Measurements from ENCODE around the gene IGF2. TPM values are rescaled to one million over a fixed set of nuclear protein-coding genes. Genes with fewer than 3 reads are reported as not detected.

The IGF2 gene
- total RNA-seq, 1 experiment from 2014 or later, result 14.5 TPM

DNA sequence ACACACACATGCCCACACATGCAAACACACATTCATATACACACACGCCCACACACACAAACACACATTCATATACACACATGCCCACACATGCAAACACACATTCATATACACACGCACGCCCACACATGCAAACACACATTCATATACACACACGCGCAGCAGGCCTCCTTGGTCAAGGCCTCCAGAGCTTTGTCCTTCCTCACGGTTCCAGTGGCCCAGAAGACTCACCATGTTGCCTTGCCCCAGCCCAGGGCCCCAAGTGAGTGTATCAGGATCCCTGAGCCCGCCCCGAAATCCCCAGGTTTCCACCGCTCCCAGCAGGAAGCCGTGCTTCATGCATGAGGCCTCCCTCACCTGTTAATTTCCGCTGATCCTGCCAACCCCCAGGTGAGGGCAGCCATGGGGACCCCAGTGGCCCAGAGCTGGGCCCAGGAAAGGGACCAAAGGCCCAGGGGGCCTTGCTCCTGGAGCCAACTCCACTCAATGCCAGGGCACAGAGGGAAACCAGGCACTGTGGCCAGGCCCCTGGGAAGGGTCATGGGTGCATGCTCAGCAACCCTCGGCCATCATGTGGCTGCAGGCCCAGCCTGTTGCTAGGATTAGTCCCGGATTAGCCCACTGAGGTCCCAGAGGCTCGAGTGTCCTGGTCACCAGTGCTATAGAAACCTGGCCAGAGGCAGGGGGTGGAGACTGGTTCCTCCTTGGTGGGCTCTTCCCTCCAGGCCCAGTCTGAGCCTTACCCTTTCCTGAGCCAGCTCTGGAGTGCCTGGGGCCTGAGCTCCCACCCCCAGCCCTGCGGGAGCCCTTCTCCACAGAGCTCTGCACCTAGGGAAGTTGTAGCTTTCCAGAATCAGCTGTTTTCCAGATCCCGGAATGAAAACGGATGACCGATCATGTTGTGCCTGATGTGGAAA lies 34.4 kb downstream of the IGF2 start:
- no peaks in the 10 kb centered on the region for H3K36me3 ChIP-seq (ENCODE audit: control insufficient read depth, insufficient read depth, low read length)
- no TSS peak for BruUV-seq (replicated peaks)
- in situ Hi-C loops (cut with HindIII; ENCODE audit: low pct_unique_long_range_greater_than_20kb, low sequenced_read_pairs) (no loop called here), intact Hi-C loops (cut with micrococcal nuclease; ENCODE audit: unreplicated experiment) (no loop called here)
- TF ChIP-seq POLR2AphosphoS5 (IDR thresholded peaks at IDR 0.05; ENCODE audit: low read depth, low read length), result no peak
- TF ChIP-seq SIN3A (IDR thresholded peaks at IDR 0.05; ENCODE audit: borderline replicate concordance, insufficient read depth, low read depth, low read length), result no peak
- DNase-seq (ENCODE audit: low read depth, low spot score) (no peak), ATAC-seq (no peak)
- no peaks in the 10 kb centered on the region for H3K9me3 ChIP-seq (ENCODE audit: control insufficient read depth, insufficient read depth, low read depth, low read length)
- H3K4me3 ChIP-seq (ENCODE audit: low read depth in 2 of 2, low read length in 2 of 2), result no peak overlapping the region
- H3K4me1 ChIP-seq (ENCODE audit: control insufficient read depth, insufficient read depth, low read length), result no peaks in the 10 kb centered on the region
- ChIA-PET CTCF (interaction anchor here (0.6 kb wide), 1 partner anchor 1376 kb away, joined by 5 read pairs; no protein-coding TSS in a partner anchor), POLR2A (no interaction called here)
- no peak overlapping the region for H3K27ac ChIP-seq (ENCODE audit: low read length)
- H3K27me3 ChIP-seq (ENCODE audit: control insufficient read depth, insufficient read depth, low read length), result no peaks in the 10 kb centered on the region

DNA sequence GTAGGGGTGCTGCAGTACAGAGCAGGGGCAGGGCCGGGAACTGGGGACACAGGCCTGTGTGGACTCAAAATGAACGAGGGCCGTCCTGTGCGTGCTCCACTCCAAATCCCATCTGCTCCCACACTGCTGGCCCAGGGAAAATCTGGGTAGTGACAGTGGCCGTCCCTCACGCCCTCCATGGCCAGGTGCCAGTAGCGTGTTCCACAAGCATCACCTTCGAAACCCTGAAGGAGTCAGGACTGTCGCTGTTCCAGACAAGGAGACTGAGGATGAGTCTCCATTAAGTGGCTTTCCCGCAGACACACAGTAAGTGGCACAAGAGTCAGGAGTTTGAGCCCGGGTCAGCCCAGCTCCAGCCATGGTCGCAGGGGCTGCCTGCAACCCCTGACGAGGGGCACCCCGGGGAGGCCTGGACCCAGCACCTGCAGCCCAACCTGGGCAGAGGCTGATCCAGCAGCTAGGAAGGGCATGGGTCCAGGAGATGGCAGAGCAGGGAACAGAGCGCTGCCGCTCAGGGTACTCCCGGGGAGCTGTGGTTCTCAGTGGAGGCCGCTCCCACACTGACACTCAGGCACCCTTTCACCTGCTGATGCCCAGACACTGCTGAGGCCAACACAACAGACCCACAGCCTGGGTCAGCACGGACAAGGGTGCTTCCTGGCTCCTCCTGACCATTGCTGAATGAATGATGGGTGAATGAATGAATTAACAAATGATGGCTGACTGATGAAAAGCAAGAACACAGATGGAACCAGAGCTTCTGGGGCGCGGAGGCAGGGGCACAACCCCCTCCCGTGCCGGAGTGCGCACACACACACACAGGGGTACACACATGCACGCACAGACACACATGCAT lies 35.3 kb downstream of the IGF2 start:
- DNase-seq (ENCODE audit: low read depth, low spot score) (no peak), ATAC-seq (no peak)
- intact Hi-C loops (cut with micrococcal nuclease; ENCODE audit: unreplicated experiment) (no loop called here), in situ Hi-C loops (cut with HindIII; ENCODE audit: low pct_unique_long_range_greater_than_20kb, low sequenced_read_pairs) (no loop called here)
- H3K4me1 ChIP-seq (ENCODE audit: control insufficient read depth, insufficient read depth, low read length), result no peaks in the 10 kb centered on the region
- H3K36me3 ChIP-seq (ENCODE audit: control insufficient read depth, insufficient read depth, low read length), result no peaks in the 10 kb centered on the region
- H3K4me3 ChIP-seq (ENCODE audit: low read depth in 2 of 2, low read length in 2 of 2), result no peak overlapping the region
- no peak overlapping the region for H3K27ac ChIP-seq (ENCODE audit: low read length)
- ChIA-PET CTCF (no interaction called here), POLR2A (no interaction called here)
- TF ChIP-seq, protein P1, sequence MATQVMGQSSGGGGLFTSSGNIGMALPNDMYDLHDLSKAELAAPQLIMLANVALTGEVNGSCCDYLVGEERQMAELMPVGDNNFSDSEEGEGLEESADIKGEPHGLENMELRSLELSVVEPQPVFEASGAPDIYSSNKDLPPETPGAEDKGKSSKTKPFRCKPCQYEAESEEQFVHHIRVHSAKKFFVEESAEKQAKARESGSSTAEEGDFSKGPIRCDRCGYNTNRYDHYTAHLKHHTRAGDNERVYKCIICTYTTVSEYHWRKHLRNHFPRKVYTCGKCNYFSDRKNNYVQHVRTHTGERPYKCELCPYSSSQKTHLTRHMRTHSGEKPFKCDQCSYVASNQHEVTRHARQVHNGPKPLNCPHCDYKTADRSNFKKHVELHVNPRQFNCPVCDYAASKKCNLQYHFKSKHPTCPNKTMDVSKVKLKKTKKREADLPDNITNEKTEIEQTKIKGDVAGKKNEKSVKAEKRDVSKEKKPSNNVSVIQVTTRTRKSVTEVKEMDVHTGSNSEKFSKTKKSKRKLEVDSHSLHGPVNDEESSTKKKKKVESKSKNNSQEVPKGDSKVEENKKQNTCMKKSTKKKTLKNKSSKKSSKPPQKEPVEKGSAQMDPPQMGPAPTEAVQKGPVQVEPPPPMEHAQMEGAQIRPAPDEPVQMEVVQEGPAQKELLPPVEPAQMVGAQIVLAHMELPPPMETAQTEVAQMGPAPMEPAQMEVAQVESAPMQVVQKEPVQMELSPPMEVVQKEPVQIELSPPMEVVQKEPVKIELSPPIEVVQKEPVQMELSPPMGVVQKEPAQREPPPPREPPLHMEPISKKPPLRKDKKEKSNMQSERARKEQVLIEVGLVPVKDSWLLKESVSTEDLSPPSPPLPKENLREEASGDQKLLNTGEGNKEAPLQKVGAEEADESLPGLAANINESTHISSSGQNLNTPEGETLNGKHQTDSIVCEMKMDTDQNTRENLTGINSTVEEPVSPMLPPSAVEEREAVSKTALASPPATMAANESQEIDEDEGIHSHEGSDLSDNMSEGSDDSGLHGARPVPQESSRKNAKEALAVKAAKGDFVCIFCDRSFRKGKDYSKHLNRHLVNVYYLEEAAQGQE (IDR thresholded peaks at IDR 0.05; ENCODE audit: insufficient read depth in 1 of 2, low read depth in 2 of 2, low read length in 1 of 2), result no peak
- TF ChIP-seq SIN3A (IDR thresholded peaks at IDR 0.05; ENCODE audit: borderline replicate concordance, insufficient read depth, low read depth, low read length), result no peak
- TF ChIP-seq, protein P2, sequence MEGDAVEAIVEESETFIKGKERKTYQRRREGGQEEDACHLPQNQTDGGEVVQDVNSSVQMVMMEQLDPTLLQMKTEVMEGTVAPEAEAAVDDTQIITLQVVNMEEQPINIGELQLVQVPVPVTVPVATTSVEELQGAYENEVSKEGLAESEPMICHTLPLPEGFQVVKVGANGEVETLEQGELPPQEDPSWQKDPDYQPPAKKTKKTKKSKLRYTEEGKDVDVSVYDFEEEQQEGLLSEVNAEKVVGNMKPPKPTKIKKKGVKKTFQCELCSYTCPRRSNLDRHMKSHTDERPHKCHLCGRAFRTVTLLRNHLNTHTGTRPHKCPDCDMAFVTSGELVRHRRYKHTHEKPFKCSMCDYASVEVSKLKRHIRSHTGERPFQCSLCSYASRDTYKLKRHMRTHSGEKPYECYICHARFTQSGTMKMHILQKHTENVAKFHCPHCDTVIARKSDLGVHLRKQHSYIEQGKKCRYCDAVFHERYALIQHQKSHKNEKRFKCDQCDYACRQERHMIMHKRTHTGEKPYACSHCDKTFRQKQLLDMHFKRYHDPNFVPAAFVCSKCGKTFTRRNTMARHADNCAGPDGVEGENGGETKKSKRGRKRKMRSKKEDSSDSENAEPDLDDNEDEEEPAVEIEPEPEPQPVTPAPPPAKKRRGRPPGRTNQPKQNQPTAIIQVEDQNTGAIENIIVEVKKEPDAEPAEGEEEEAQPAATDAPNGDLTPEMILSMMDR (IDR thresholded peaks at IDR 0.05), result no peak
- TF ChIP-seq TCF7L2 (IDR thresholded peaks at IDR 0.05; ENCODE audit: low read depth, low read length), result no peak
- TF ChIP-seq POLR2AphosphoS5 (IDR thresholded peaks at IDR 0.05; ENCODE audit: low read depth, low read length), result no peak
- H3K27me3 ChIP-seq (ENCODE audit: control insufficient read depth, insufficient read depth, low read length), result no peaks in the 10 kb centered on the region
- no peaks in the 10 kb centered on the region for H3K9me3 ChIP-seq (ENCODE audit: control insufficient read depth, insufficient read depth, low read depth, low read length)
- no TSS peak for BruUV-seq (replicated peaks)

Data from Panc1 (cell line).